HG02759 (cell line): ENCODE results near the gene PPIL4.
"Not testable (repeated sequence)": the region's sequence is repeated elsewhere in the genome, so short reads cannot be mapped to it uniquely, and the experiment has no call there.

Experiments used
- ATAC-seq: cut with Tn5 transposase; IDR thresholded peaks from one replicate; pipeline ENCODE4 v1.9.1; 2021; ENCODE audit warnings: mild to moderate bottlenecking, moderate library complexity; ENCODE audit not compliant: unreplicated experiment

The PPIL4 gene

GRCh38 chr6:149462712-149463111 lies 83.1 kb downstream of the PPIL4 start:
- not testable (repeated sequence) for ATAC-seq

- no peak for ATAC-seq
Measured at GRCh38 chr6:149461670-149462069, 84.2 kb downstream of the PPIL4 start.

- ATAC-seq = not testable (repeated sequence)
Measured at GRCh38 chr6:149460249-149460648, 85.6 kb downstream of the PPIL4 start.

- no peak for ATAC-seq
Measured at GRCh38 chr6:149459761-149460160, 86.1 kb downstream of the PPIL4 start.

- ATAC-seq = no peak
Measured at GRCh38 chr6:149458806-149459205, 87.0 kb downstream of the PPIL4 start.

- no peak for ATAC-seq
Measured at GRCh38 chr6:149458196-149458595, 87.6 kb downstream of the PPIL4 start.

- no peak for ATAC-seq
Measured at GRCh38 chr6:149457316-149457884, 88.4 kb downstream of the PPIL4 start.

- no peak for ATAC-seq
Measured at GRCh38 chr6:149456311-149457021, 89.4 kb downstream of the PPIL4 start.

- ATAC-seq = no peak
Measured at GRCh38 chr6:149455031-149455732, 90.7 kb downstream of the PPIL4 start.
